Liver (tissue), 9 donors: ENCODE measurements around the gene BDH1. TPM values are rescaled to one million over a fixed set of nuclear protein-coding genes. Genes with fewer than 3 reads are reported as not detected.
A peak's percentile ranks its signal among the peaks of the same experiment; 100 is the strongest.

Experiments
- DNase-seq: peaks from one replicate; pipeline ENCODE4 v3.0.0-alpha.2; 2017; ENCODE audit warnings: low spot score
- H3K27ac ChIP-seq, 2 donors: one replicate each; pipeline ENCODE4 v1.7.0; 2013; ENCODE audit warnings: inconsistent platforms in 2 of 2, low read length in 2 of 2, control low read depth in 1 of 2, low read depth in 1 of 2, mild to moderate bottlenecking in 1 of 2
- H3K27me3 ChIP-seq, 4 donors: one replicate each; pipeline versions ENCODE4 v1.6.1 to v1.7.0; 2013; ENCODE audit warnings: low read length in 3 of 4, inconsistent platforms in 1 of 4, mild to moderate bottlenecking in 1 of 4, moderate library complexity in 1 of 4; ENCODE audit not compliant: control insufficient read depth in 4 of 4, insufficient read depth in 4 of 4
- H3K36me3 ChIP-seq, 4 donors: one replicate each; pipeline versions ENCODE4 v1.6.1 to v1.7.0; 2013; ENCODE audit warnings: low read length in 3 of 4, mild to moderate bottlenecking in 3 of 4, low read depth in 1 of 4, moderate library complexity in 1 of 4; ENCODE audit not compliant: control insufficient read depth in 4 of 4, insufficient read depth in 3 of 4
- H3K4me1 ChIP-seq, 4 donors: one replicate each; pipeline versions ENCODE4 v1.6.1 to v1.7.0; 2013; ENCODE audit warnings: low read length in 3 of 4, mild to moderate bottlenecking in 3 of 4, moderate library complexity in 1 of 4; ENCODE audit not compliant: control insufficient read depth in 4 of 4, insufficient read depth in 4 of 4
- H3K4me3 ChIP-seq, 3 donors: one replicate each; pipeline versions ENCODE4 v1.6.1 to v1.7.0; 2013; ENCODE audit warnings: low read length in 3 of 3, control low read depth in 1 of 3, low read depth in 1 of 3, mild to moderate bottlenecking in 1 of 3
- H3K9ac ChIP-seq, 2 donors: one replicate each; pipeline ENCODE4 v1.7.0; 2013; ENCODE audit warnings: low read length in 2 of 2, mild to moderate bottlenecking in 2 of 2, moderate library complexity in 2 of 2, control low read depth in 1 of 2, low read depth in 1 of 2
- H3K9me3 ChIP-seq, 4 donors: one replicate each; pipeline versions ENCODE4 v1.6.1 to v1.7.0; 2013; ENCODE audit warnings: low read length in 3 of 4; ENCODE audit not compliant: control insufficient read depth in 4 of 4
- EGR1 ChIP-seq, 2 donors: IDR thresholded peaks; 2 replicates each; pipeline ENCODE4 v1.6.1; 2016 to 2018; ENCODE audit warnings: antibody characterized with exemption in 2 of 2, low read depth in 2 of 2
- FOXA1 ChIP-seq: IDR thresholded peaks from 2 replicates; pipeline ENCODE4 v1.6.1; 2016; ENCODE audit warnings: antibody characterized with exemption
- FOXA2 ChIP-seq: IDR thresholded peaks from 2 replicates; pipeline ENCODE4 v1.6.1; 2016; ENCODE audit warnings: antibody characterized with exemption
- GABPA ChIP-seq, 2 donors: IDR thresholded peaks in 1 of 2; conservative IDR thresholded peaks in 1 of 2; 2 replicates each; pipeline ENCODE4 v1.6.1; 2016; ENCODE audit warnings: antibody characterized with exemption in 2 of 2, mild to moderate bottlenecking in 1 of 2, moderate library complexity in 1 of 2
- HNF4A ChIP-seq, 2 donors: conservative IDR thresholded peaks; 2 replicates each; pipeline ENCODE4 v1.6.1; 2016; ENCODE audit warnings: antibody characterized with exemption in 2 of 2, mild to moderate bottlenecking in 2 of 2
- HNF4G ChIP-seq: IDR thresholded peaks from 2 replicates; pipeline ENCODE4 v1.6.1; 2016; ENCODE audit warnings: antibody characterized with exemption
- JUND ChIP-seq, 2 donors: IDR thresholded peaks; 2 replicates each; pipeline ENCODE4 v1.6.1; 2016; ENCODE audit warnings: antibody characterized with exemption in 2 of 2
- NR2F2 ChIP-seq: IDR thresholded peaks from 2 replicates; pipeline ENCODE4 v1.6.1; 2016; ENCODE audit warnings: antibody characterized with exemption
- RXRA ChIP-seq, 2 donors: IDR thresholded peaks; 2 replicates each; pipeline ENCODE4 v1.6.1; 2017 to 2018; ENCODE audit warnings: antibody characterized with exemption in 2 of 2, mild to moderate bottlenecking in 1 of 2
- YY1 ChIP-seq: IDR thresholded peaks from 2 replicates; pipeline ENCODE4 v1.6.1; 2016; ENCODE audit warnings: antibody characterized with exemption, mild to moderate bottlenecking
- WGBS: extraction: QIAGEN DNeasy Blood & Tissue Kit; methylation state at CpG from one replicate; pipeline ENCODE4 v1.1.7; 2013; 5-methylcytosine and 5-hydroxymethylcytosine counted together
- polyA plus RNA-seq, 2 donors: library from polyadenylated mRNA; stranded (reverse) in 1 of 2; unstranded in 1 of 2; fragments of 200-250 nt in 1 of 2; fragments of >200 nt in 1 of 2; fragmentation: Nextera tagmentation in 1 of 2; extraction: Ambion mirVana in 1 of 2; gene quantifications; one replicate each; pipeline versions ENCODE4 v1.2.1 to v1.2.3, GENCODE V29; 2013 to 2015
- total RNA-seq, 2 donors: library from RNA; depleted of rRNA; stranded (reverse); fragments of >200 nt; gene quantifications; one replicate each; pipeline ENCODE4 v1.2.3, GENCODE V29; 2014
- TF ChIP-seq, protein P1 (sequence below): IDR thresholded peaks from 2 replicates; pipeline ENCODE4 v1.6.1; 2016; ENCODE audit warnings: antibody characterized with exemption, mild to moderate bottlenecking
- TF ChIP-seq, protein P2 (sequence below): IDR thresholded peaks from 2 replicates; pipeline ENCODE4 v1.6.1; 2016; ENCODE audit warnings: antibody characterized with exemption
- donor health status: healthy.
- donor health status: healthy.
- donor health status: healthy.
- donor health status: healthy.
- donor health status: healthy.

BDH1 gene
- total and polyA plus RNA-seq, 4 donors = 49.4 to 268 (median 177) TPM

DNA sequence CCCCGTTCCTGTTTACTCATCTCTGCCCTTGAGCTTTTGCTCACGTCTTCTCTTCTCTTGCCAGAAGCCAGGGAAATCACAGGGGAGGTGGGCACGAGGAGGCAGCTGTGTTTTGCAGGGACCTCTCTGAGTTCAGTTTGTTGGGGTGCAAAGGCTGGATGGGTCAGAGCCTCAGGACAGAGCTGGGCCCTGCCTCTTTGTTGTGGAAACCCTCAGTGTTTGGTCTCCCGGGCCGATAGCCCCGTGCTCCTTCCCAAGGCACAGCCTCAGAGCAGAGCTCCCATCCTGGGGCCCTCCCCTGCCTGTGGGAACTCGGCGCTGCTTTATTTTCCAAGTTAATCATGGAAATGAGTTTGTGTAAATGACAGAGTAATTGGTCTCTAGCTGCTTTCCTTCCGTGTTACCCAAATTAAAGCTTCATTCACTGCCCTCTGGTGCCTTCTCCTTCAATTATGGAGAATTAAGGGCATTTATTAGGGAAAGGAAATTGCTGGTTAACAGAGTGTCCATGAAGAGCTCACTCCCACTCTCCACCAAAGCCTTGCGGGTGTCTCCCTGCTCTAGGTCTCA lies 40.9 kb downstream of the BDH1 start:
- TF ChIP-seq, protein P1, sequence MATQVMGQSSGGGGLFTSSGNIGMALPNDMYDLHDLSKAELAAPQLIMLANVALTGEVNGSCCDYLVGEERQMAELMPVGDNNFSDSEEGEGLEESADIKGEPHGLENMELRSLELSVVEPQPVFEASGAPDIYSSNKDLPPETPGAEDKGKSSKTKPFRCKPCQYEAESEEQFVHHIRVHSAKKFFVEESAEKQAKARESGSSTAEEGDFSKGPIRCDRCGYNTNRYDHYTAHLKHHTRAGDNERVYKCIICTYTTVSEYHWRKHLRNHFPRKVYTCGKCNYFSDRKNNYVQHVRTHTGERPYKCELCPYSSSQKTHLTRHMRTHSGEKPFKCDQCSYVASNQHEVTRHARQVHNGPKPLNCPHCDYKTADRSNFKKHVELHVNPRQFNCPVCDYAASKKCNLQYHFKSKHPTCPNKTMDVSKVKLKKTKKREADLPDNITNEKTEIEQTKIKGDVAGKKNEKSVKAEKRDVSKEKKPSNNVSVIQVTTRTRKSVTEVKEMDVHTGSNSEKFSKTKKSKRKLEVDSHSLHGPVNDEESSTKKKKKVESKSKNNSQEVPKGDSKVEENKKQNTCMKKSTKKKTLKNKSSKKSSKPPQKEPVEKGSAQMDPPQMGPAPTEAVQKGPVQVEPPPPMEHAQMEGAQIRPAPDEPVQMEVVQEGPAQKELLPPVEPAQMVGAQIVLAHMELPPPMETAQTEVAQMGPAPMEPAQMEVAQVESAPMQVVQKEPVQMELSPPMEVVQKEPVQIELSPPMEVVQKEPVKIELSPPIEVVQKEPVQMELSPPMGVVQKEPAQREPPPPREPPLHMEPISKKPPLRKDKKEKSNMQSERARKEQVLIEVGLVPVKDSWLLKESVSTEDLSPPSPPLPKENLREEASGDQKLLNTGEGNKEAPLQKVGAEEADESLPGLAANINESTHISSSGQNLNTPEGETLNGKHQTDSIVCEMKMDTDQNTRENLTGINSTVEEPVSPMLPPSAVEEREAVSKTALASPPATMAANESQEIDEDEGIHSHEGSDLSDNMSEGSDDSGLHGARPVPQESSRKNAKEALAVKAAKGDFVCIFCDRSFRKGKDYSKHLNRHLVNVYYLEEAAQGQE = no peak
- TF ChIP-seq FOXA2 = no peak
- H3K27me3 ChIP-seq = no peaks in the 10 kb centered on the region
- H3K9me3 ChIP-seq = no peaks in the 10 kb centered on the region
- peaks cover under 1 to 8% (median 4%) of the 10 kb centered on the region in 4 donors for H3K4me1 ChIP-seq
- WGBS = 75% methylated on average over 10 of the region's 10 CpGs
- DNase-seq = no peak
- no peak overlapping the region for H3K9ac ChIP-seq
- H3K27ac ChIP-seq = no peak overlapping the region
- H3K4me3 ChIP-seq = no peak overlapping the region
- peaks cover 7 to 22% (median 17%) of the 10 kb centered on the region in 4 donors for H3K36me3 ChIP-seq

DNA sequence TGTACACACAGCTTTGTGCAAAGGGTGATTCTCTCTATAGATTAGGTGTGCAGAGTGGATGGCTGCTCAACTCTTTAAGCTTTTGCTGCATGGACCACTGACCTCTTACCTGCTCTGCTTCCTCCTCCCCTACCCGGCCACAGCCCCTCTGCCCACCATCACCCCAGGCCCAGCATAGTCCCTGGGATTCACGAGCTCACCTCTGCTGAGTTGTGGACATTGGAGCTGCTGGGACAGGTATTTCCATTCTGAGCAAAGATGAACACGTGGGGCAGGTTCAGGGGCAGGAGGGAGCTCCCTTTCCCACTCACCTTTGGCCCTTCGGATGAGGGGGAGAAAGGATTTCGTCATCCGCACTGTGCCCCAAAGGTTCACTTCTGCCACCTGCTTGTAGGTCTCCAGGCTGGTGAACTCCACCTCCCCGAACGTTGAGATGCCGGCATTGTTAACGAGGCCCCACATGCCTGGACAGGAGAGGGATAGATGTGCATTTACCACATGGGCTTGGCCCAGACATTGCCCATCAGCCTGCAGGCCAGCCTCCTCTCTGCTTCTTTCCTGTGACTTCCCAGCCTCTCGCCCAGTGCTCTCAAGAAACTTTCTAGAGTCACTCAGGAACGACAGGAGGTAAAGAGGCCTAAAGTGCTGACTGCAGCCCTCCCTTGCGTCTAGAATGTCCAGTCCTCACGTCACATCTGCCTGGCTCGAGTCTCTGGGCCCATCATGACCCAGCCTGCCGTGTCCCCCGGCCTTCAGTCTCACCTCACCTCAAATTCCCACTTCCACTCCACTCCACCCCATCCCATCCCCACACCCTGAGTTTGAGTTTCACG lies 41.6 kb downstream of the BDH1 start:
- H3K27ac ChIP-seq = no peak overlapping the region
- H3K27me3 ChIP-seq = no peaks in the 10 kb centered on the region
- peak; percentile 24 for TF ChIP-seq HNF4G
- peak in 1 of 2 donors; percentile 19 for TF ChIP-seq RXRA (IDR thresholded peaks at IDR 0.05)
- no peak for TF ChIP-seq YY1
- peak; percentile 47 to 75 for TF ChIP-seq HNF4A (conservative IDR thresholded peaks at IDR 0.05)
- H3K9me3 ChIP-seq = no peaks in the 10 kb centered on the region
- H3K4me1 ChIP-seq = peaks cover 2 to 13% (median 7%) of the 10 kb centered on the region in 4 donors
- no peak overlapping the region for H3K9ac ChIP-seq
- 77% methylated on average over 18 of the region's 18 CpGs for WGBS
- H3K4me3 ChIP-seq = no peak overlapping the region
- H3K36me3 ChIP-seq = peaks cover 5 to 22% (median 16%) of the 10 kb centered on the region in 4 donors
- no peak for DNase-seq

DNA sequence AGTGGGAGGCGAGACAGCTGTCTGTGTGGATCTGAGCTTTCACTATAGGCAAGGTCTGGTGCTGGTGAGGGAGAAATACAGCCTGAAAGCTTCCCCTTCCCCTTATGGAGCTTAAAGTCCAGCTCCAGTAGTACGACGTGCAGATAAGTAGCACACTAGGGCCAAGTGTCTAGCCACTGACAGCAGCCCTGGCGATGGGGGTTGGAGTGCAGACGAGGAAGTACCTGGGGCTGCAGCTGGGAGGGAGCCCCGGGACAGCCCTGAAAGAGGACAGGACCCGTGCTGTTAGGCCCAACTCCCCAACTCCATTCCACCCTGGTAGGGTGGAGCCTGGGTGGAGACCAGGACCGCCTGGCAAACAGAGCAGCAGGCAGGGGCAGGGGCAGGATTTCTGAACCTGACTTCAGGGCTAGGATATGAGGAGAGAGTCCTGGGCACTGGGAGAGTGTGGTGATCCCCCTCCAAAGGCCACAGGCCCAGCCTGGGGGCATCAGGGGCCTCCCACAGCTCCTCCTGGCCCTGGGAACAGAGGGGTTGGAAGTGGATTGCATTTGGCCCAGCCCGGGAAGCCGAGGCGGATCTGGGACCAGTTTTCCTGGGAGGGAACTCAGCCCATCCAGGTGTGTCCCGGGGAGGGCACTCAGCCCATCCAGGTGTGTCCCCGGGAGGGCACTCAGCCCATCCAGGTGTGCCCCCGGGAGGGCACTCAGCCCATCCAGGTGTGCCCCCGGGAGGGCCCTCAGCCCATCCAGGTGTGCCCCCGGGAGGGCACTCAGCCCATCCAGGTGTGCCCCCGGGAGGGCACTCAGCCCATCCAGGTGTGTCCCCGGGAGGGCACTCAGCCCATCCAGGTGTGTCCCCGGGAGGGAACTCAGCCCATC lies 42.8 kb downstream of the BDH1 start:
- Histone ChIP-seq H3K9ac (no peak overlapping the region), H3K9me3 (no peaks in the 10 kb centered on the region), H3K4me1 (peaks cover 2 to 13% (median 7%) of the 10 kb centered on the region in 4 donors), H3K36me3 (peaks cover 5 to 22% (median 16%) of the 10 kb centered on the region in 4 donors), H3K27ac (no peak overlapping the region), H3K4me3 (no peak overlapping the region), H3K27me3 (no peaks in the 10 kb centered on the region)
- WGBS = 85% methylated on average over 19 of the region's 19 CpGs
- DNase-seq = no peak
- no peak for TF ChIP-seq NR2F2
- no peak for TF ChIP-seq JUND (IDR thresholded peaks at IDR 0.05)
- TF ChIP-seq FOXA2 = no peak
- TF ChIP-seq EGR1 (IDR thresholded peaks at IDR 0.05; ENCODE audit: low read depth in 2 of 2) = no peak
- TF ChIP-seq, protein P2, sequence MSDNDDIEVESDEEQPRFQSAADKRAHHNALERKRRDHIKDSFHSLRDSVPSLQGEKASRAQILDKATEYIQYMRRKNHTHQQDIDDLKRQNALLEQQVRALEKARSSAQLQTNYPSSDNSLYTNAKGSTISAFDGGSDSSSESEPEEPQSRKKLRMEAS = no peak
- no peak for TF ChIP-seq FOXA1
- TF ChIP-seq GABPA (IDR thresholded peaks at IDR 0.05 in 1 of 2, conservative IDR thresholded peaks at IDR 0.05 in 1 of 2) = no peak
